ENCODE results near the gene PDE4D.

The PDE4D gene

GRCh38 chr5:59489551-59489950, 404.0 kb downstream of the PDE4D start:
- Mint-ChIP-seq H3K9me3 (no peaks in the 10 kb centered on the region), H3K36me3 (ENCODE audit: low read depth) (no peaks in the 10 kb centered on the region), H3K27ac (no peak overlapping the region), H3K27me3 (no peaks in the 10 kb centered on the region), H3K4me1 (ENCODE audit: low read depth) (no peaks in the 10 kb centered on the region), H3K4me3 (no peak overlapping the region)
- intact Hi-C loops (cut with micrococcal nuclease): no loop called here

- no peaks in the 10 kb centered on the region for H3K9me3 Mint-ChIP-seq
- no peaks in the 10 kb centered on the region for H3K36me3 Mint-ChIP-seq (ENCODE audit: low read depth)
- H3K27me3 Mint-ChIP-seq: no peaks in the 10 kb centered on the region
- intact Hi-C loops (cut with micrococcal nuclease): no loop called here
- H3K4me1 Mint-ChIP-seq (ENCODE audit: low read depth): no peaks in the 10 kb centered on the region
- H3K27ac Mint-ChIP-seq: no peak overlapping the region
- H3K4me3 Mint-ChIP-seq: no peak overlapping the region
These were observed 405.5 kb downstream of the PDE4D start for GRCh38 chr5:59487772-59488729.

- Mint-ChIP-seq H3K9me3 (no peaks in the 10 kb centered on the region), H3K4me3 (no peak overlapping the region), H3K4me1 (ENCODE audit: low read depth) (no peaks in the 10 kb centered on the region), H3K36me3 (ENCODE audit: low read depth) (no peaks in the 10 kb centered on the region), H3K27me3 (no peaks in the 10 kb centered on the region), H3K27ac (no peak overlapping the region)
- intact Hi-C loops (cut with micrococcal nuclease): no loop called here
These were observed 406.3 kb downstream of the PDE4D start for GRCh38 chr5:59487068-59487686.

- Mint-ChIP-seq H3K4me3 (no peak overlapping the region), H3K27ac (no peak overlapping the region), H3K27me3 (no peaks in the 10 kb centered on the region), H3K4me1 (ENCODE audit: low read depth) (no peaks in the 10 kb centered on the region), H3K9me3 (no peaks in the 10 kb centered on the region), H3K36me3 (ENCODE audit: low read depth) (no peaks in the 10 kb centered on the region)
- intact Hi-C loops (cut with micrococcal nuclease): no loop called here
These were observed 407.0 kb downstream of the PDE4D start for GRCh38 chr5:59486508-59486907.

GRCh38 chr5:59485629-59486439, 407.7 kb downstream of the PDE4D start:
- Mint-ChIP-seq H3K27me3 (no peaks in the 10 kb centered on the region), H3K36me3 (ENCODE audit: low read depth) (no peaks in the 10 kb centered on the region), H3K4me3 (no peak overlapping the region), H3K9me3 (no peaks in the 10 kb centered on the region), H3K27ac (no peak overlapping the region), H3K4me1 (ENCODE audit: low read depth) (no peaks in the 10 kb centered on the region)
- intact Hi-C loops (cut with micrococcal nuclease): no loop called here

- Mint-ChIP-seq H3K36me3 (ENCODE audit: low read depth) (no peaks in the 10 kb centered on the region), H3K27me3 (no peaks in the 10 kb centered on the region), H3K4me1 (ENCODE audit: low read depth) (no peaks in the 10 kb centered on the region), H3K9me3 (no peaks in the 10 kb centered on the region), H3K27ac (no peak overlapping the region), H3K4me3 (no peak overlapping the region)
- intact Hi-C loops (cut with micrococcal nuclease): no loop called here
These were observed 408.4 kb downstream of the PDE4D start for GRCh38 chr5:59485107-59485506.

GRCh38 chr5:59484618-59485017, 408.9 kb downstream of the PDE4D start:
- Mint-ChIP-seq H3K4me3 (no peak overlapping the region), H3K36me3 (ENCODE audit: low read depth) (no peaks in the 10 kb centered on the region), H3K27ac (no peak overlapping the region), H3K9me3 (no peaks in the 10 kb centered on the region), H3K4me1 (ENCODE audit: low read depth) (no peaks in the 10 kb centered on the region), H3K27me3 (no peaks in the 10 kb centered on the region)
- intact Hi-C loops (cut with micrococcal nuclease): no loop called here

- Mint-ChIP-seq H3K36me3 (ENCODE audit: low read depth) (no peaks in the 10 kb centered on the region), H3K27me3 (no peaks in the 10 kb centered on the region), H3K4me3 (no peak overlapping the region), H3K9me3 (no peaks in the 10 kb centered on the region), H3K27ac (no peak overlapping the region), H3K4me1 (ENCODE audit: low read depth) (no peaks in the 10 kb centered on the region)
- intact Hi-C loops (cut with micrococcal nuclease): no loop called here
These were observed 409.5 kb downstream of the PDE4D start for GRCh38 chr5:59483971-59484472.

GRCh38 chr5:59479086-59479485, 414.4 kb downstream of the PDE4D start:
- H3K27me3 Mint-ChIP-seq: no peaks in the 10 kb centered on the region
- no peaks in the 10 kb centered on the region for H3K9me3 Mint-ChIP-seq
- no peaks in the 10 kb centered on the region for H3K36me3 Mint-ChIP-seq (ENCODE audit: low read depth)
- no peaks in the 10 kb centered on the region for H3K4me1 Mint-ChIP-seq (ENCODE audit: low read depth)
- no peak overlapping the region for H3K27ac Mint-ChIP-seq
- intact Hi-C loops (cut with micrococcal nuclease): no loop called here
- H3K4me3 Mint-ChIP-seq: no peak overlapping the region

- Mint-ChIP-seq H3K4me1 (ENCODE audit: low read depth) (no peaks in the 10 kb centered on the region), H3K4me3 (no peak overlapping the region), H3K9me3 (no peaks in the 10 kb centered on the region), H3K27me3 (no peaks in the 10 kb centered on the region), H3K27ac (no peak overlapping the region), H3K36me3 (ENCODE audit: low read depth) (no peaks in the 10 kb centered on the region)
- intact Hi-C loops (cut with micrococcal nuclease): no loop called here
These were observed 419.2 kb downstream of the PDE4D start for GRCh38 chr5:59474324-59474723.

GRCh38 chr5:59473611-59474010, 419.9 kb downstream of the PDE4D start:
- intact Hi-C loops (cut with micrococcal nuclease): no loop called here
- no peaks in the 10 kb centered on the region for H3K27me3 Mint-ChIP-seq
- no peaks in the 10 kb centered on the region for H3K36me3 Mint-ChIP-seq (ENCODE audit: low read depth)
- H3K4me3 Mint-ChIP-seq: no peak overlapping the region
- H3K4me1 Mint-ChIP-seq (ENCODE audit: low read depth): no peaks in the 10 kb centered on the region
- no peak overlapping the region for H3K27ac Mint-ChIP-seq
- H3K9me3 Mint-ChIP-seq: no peaks in the 10 kb centered on the region

- Mint-ChIP-seq H3K4me3 (no peak overlapping the region), H3K36me3 (ENCODE audit: low read depth) (no peaks in the 10 kb centered on the region), H3K4me1 (ENCODE audit: low read depth) (no peaks in the 10 kb centered on the region), H3K27me3 (no peaks in the 10 kb centered on the region), H3K27ac (no peak overlapping the region), H3K9me3 (no peaks in the 10 kb centered on the region)
- intact Hi-C loops (cut with micrococcal nuclease): no loop called here
These were observed 422.1 kb downstream of the PDE4D start for GRCh38 chr5:59471463-59471862.

GRCh38 chr5:59467969-59468368, 425.6 kb downstream of the PDE4D start:
- Mint-ChIP-seq H3K4me1 (ENCODE audit: low read depth) (no peaks in the 10 kb centered on the region), H3K27ac (no peak overlapping the region), H3K9me3 (no peaks in the 10 kb centered on the region), H3K36me3 (ENCODE audit: low read depth) (no peaks in the 10 kb centered on the region), H3K27me3 (no peaks in the 10 kb centered on the region), H3K4me3 (no peak overlapping the region)
- intact Hi-C loops (cut with micrococcal nuclease): no loop called here

GRCh38 chr5:59466271-59466670, 427.3 kb downstream of the PDE4D start:
- intact Hi-C loops (cut with micrococcal nuclease): no loop called here
- Mint-ChIP-seq H3K27me3 (no peaks in the 10 kb centered on the region), H3K27ac (no peak overlapping the region), H3K9me3 (no peaks in the 10 kb centered on the region), H3K4me1 (ENCODE audit: low read depth) (no peaks in the 10 kb centered on the region), H3K4me3 (no peak overlapping the region), H3K36me3 (ENCODE audit: low read depth) (no peaks in the 10 kb centered on the region)

Measured in dendritic cell treated with granulocyte-macrophage colony-stimulating factor and Interleukin-4, amounts not matched to agents 40 ng/mL and 50 ng/mL, for 4 days (primary cell).